Stomach smooth muscle (tissue), 2 donors: ENCODE results near the gene PADI1.

Experiments
- H3K27ac ChIP-seq: one replicate; pipeline ENCODE4 v1.7.0; 2013; ENCODE audit warnings: mild to moderate bottlenecking, low read length, inconsistent platforms
- H3K27me3 ChIP-seq, 2 donors: one replicate each; pipeline ENCODE4 v1.7.0; 2013; ENCODE audit warnings: low read length in 2 of 2; ENCODE audit not compliant: insufficient read depth in 2 of 2, control insufficient read depth in 1 of 2
- H3K36me3 ChIP-seq, 2 donors: one replicate each; pipeline ENCODE4 v1.7.0; 2013; ENCODE audit warnings: low read length in 2 of 2; ENCODE audit not compliant: control insufficient read depth in 2 of 2, insufficient read depth in 2 of 2
- H3K4me1 ChIP-seq: one replicate; pipeline ENCODE4 v1.7.0; 2013; ENCODE audit warnings: low read length; ENCODE audit not compliant: control insufficient read depth, insufficient read depth
- H3K4me3 ChIP-seq, 2 donors: one replicate each; pipeline ENCODE4 v1.7.0; 2013; ENCODE audit warnings: low read length in 2 of 2
- H3K9ac ChIP-seq, 2 donors: one replicate each; pipeline ENCODE4 v1.7.0; 2013; ENCODE audit warnings: low read length in 2 of 2, mild to moderate bottlenecking in 1 of 2
- H3K9me3 ChIP-seq, 2 donors: one replicate each; pipeline ENCODE4 v1.7.0; 2013; ENCODE audit warnings: low read length in 2 of 2; ENCODE audit not compliant: control insufficient read depth in 2 of 2
- donor health status: healthy.
- donor health status: Pancreatic carcinoma.

PADI1 gene

DNA sequence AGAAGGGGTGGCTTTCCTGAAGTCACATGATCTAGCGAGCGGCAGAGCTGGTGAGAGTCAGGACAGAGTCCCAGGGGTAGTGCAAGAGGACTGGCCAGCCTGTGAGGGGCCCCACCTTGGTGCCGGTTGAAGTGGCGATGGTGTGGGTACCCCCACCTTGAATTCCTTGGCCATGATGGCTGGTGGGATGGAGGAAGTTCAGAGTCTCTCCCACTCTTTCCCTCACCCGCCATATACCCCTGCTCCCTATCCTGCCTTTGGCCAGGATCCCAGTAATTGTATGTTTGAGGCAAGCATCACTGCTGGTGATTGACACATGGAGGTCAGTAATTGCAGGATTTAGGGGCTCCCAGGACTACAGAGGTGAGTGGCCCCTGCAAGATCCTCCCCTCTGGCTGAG is 55.8 kb downstream of the PADI1 start:
- H3K4me1 ChIP-seq = no peaks in the 10 kb centered on the region
- no peak overlapping the region for H3K4me3 ChIP-seq
- no peak overlapping the region for H3K27ac ChIP-seq
- no peak overlapping the region for H3K9ac ChIP-seq
- H3K9me3 ChIP-seq = peaks cover 2 to 3% of the 10 kb centered on the region in 2 donors
- no peaks in the 10 kb centered on the region for H3K36me3 ChIP-seq
- H3K27me3 ChIP-seq = peaks cover 4 to 12% of the 10 kb centered on the region in 2 donors

DNA sequence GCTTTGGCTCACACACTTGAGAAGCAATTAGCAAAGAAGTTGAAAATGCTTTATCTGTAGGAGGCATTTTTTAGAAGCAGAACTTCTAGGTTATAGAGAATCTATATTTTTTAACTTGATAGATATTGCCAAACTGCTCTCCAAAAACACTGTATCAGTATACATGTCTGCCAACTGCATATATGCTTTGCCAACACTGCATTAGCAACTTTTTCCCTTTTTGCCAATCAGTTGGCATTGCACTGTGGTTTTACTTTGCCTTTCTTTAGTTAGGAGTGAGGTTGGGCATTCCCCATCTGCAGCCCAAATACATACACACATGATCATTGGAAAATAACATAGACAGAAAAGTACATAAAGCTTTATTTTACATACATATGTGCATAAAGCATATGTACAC is 59.0 kb downstream of the PADI1 start:
- H3K9me3 ChIP-seq = peaks cover 2 to 3% of the 10 kb centered on the region in 2 donors
- no peaks in the 10 kb centered on the region for H3K36me3 ChIP-seq
- H3K27me3 ChIP-seq = peaks cover 0 to 8% of the 10 kb centered on the region in 2 donors
- H3K27ac ChIP-seq = no peak overlapping the region
- no peak overlapping the region for H3K4me3 ChIP-seq
- no peaks in the 10 kb centered on the region for H3K4me1 ChIP-seq
- H3K9ac ChIP-seq = no peak overlapping the region

DNA sequence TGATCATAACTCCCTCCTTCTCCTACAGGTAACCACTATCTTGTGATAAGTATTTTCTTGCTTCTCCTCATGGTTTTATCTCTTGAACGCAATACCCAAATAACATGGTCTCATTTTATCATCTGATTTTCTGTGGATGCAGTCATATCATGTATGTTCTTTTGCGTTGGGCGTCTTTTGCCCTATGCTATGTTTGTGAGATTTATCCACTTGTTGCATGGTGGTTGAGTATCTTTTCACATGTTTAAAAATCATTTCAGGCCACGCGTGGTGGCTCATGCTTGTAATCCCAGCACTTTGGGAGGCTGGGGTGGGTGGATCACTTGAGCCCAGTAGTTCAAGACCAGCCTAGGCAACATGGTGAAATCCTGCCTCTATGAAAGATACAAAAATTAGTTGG is 59.5 kb downstream of the PADI1 start:
- Histone ChIP-seq H3K27ac (no peak overlapping the region), H3K27me3 (peaks cover 0 to 8% of the 10 kb centered on the region in 2 donors), H3K36me3 (no peaks in the 10 kb centered on the region), H3K4me3 (no peak overlapping the region), H3K9me3 (peaks cover 2 to 3% of the 10 kb centered on the region in 2 donors), H3K9ac (no peak overlapping the region), H3K4me1 (no peaks in the 10 kb centered on the region)

DNA sequence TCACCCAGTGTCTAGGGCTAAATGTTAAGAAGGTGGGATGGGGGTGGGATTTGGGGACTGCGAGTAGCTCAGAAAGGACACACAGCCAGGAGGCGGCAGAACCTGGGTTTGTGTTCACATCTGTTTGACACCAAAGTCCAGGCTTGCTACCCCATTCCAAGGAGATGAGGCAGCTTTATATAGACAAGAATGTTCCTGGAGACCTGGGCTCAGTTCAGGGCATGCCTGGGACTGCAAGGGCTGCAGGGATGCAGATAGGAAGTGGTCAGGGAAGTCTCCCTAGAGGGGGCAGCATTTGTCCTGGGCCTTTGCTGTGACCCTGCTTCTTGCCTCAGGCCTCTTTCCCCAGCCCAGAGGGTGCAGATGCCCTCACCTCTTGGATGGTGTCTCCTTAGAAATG is 60.2 kb downstream of the PADI1 start:
- Histone ChIP-seq H3K27ac (no peak overlapping the region), H3K4me3 (no peak overlapping the region), H3K9me3 (peaks cover 2 to 3% of the 10 kb centered on the region in 2 donors), H3K9ac (no peak overlapping the region), H3K36me3 (no peaks in the 10 kb centered on the region), H3K27me3 (peaks cover 0 to 8% of the 10 kb centered on the region in 2 donors), H3K4me1 (no peaks in the 10 kb centered on the region)

DNA sequence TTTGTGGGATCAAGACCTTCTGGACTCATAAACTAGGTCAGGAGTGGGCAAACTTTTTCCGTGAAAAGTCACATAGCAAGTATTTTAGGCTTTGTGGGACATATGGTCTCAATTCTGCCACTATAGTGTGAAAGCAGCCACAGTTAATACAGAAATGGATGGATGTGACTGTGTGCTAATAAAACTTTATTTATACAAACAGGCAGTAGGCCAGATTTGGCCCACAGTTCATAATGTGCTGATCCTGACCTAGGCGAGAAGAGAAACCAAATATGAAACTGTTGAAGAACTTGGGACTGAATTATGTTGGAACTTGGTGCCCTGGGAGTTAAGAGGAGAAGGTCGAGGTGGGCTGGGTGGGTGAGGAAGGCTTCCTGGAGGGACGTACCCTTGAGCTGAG is 61.0 kb downstream of the PADI1 start:
- no peak overlapping the region for H3K4me3 ChIP-seq
- H3K9ac ChIP-seq = no peak overlapping the region
- peaks cover 2 to 3% of the 10 kb centered on the region in 2 donors for H3K9me3 ChIP-seq
- no peaks in the 10 kb centered on the region for H3K4me1 ChIP-seq
- no peaks in the 10 kb centered on the region for H3K36me3 ChIP-seq
- H3K27ac ChIP-seq = no peak overlapping the region
- peaks cover 0 to under 1% of the 10 kb centered on the region in 2 donors for H3K27me3 ChIP-seq

DNA sequence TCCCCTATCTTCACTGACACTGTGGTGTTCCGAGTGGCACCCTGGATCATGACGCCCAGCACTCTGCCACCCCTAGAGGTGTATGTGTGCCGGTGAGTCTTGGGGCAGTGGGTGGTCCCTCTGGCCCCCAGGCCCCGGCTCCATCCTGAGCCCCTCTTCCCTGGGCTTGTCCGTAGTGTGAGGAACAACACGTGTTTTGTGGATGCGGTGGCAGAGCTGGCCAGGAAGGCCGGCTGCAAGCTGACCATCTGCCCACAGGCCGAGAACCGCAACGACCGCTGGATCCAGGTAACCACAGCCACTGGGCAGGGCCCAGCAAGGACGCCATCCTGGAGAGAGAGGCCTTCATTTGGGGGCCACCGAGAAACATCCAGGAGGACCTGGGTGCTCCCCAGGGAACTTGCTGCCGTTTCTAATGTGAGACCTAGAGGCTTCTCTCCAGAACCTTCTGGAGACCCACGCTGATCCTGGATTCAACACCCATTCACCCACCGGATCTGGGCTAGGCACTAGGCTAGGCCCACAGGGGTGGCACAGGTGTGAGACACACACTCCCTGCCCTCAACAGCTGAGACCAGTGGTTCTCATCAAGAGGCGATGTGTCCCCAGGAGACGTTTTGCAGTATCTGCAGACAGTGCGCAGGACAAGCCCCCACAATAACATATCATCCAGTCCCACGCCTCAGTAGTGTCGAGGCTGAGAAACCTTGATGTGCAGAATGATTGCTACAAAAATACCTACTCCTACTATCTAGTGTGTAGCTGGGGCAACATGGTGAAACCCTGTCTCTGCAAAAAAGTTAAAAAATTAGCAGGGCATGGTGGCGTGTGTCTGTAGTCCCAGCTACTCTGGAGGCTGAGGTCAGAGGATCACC is 66.2 kb downstream of the PADI1 start:
- Histone ChIP-seq H3K9ac (no peak overlapping the region), H3K4me1 (no peaks in the 10 kb centered on the region), H3K36me3 (no peaks in the 10 kb centered on the region), H3K9me3 (no peaks in the 10 kb centered on the region), H3K27ac (no peak overlapping the region), H3K27me3 (peaks cover 0 to 15% of the 10 kb centered on the region in 2 donors), H3K4me3 (no peak overlapping the region)

DNA sequence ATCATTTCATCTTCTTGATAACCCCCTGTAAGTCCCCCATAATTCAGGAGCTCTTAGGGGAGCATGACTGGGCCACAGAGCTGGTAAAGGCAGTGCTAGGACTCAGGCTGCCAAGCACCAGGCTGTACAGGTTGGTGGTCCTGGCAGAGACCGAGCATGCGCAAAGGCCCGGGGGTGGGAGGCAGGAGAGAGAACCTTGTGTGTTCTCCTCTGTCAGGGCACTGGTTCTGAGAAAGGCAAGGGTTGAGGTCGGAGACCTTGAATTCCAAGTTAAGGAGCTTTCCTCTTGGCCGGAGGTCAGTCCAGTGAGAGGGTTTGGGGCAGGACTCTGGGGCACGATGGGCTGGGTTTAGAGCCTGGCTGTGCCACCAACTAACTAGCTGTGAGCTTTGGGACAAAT is 67.1 kb downstream of the PADI1 start:
- no peak overlapping the region for H3K27ac ChIP-seq
- no peak overlapping the region for H3K4me3 ChIP-seq
- H3K4me1 ChIP-seq = no peaks in the 10 kb centered on the region
- no peak overlapping the region for H3K9ac ChIP-seq
- peaks cover 3 to 15% of the 10 kb centered on the region in 2 donors for H3K27me3 ChIP-seq
- no peaks in the 10 kb centered on the region for H3K9me3 ChIP-seq
- H3K36me3 ChIP-seq = no peaks in the 10 kb centered on the region

DNA sequence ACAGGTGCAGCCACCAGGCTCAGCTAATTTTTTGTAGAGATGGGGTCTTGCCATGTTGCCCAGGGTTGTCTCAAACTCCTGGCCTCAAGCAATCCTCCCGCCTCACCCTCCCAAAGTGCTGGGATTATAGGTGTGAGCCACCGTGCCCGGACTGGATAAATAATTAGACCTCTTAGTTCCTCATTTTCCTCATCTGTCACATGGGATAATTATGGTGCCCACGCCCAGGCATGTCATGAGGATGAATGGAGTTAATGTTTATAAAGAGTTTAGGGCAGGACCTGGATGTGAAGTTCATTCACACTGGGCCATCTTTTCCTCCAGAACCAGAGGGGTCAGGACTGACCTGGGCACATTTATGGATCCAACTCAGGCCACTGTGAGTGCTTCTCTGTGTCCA is 67.7 kb downstream of the PADI1 start:
- Histone ChIP-seq H3K36me3 (no peaks in the 10 kb centered on the region), H3K27ac (no peak overlapping the region), H3K9ac (no peak overlapping the region), H3K27me3 (peaks cover 3 to 15% of the 10 kb centered on the region in 2 donors), H3K9me3 (no peaks in the 10 kb centered on the region), H3K4me3 (no peak overlapping the region), H3K4me1 (no peaks in the 10 kb centered on the region)

DNA sequence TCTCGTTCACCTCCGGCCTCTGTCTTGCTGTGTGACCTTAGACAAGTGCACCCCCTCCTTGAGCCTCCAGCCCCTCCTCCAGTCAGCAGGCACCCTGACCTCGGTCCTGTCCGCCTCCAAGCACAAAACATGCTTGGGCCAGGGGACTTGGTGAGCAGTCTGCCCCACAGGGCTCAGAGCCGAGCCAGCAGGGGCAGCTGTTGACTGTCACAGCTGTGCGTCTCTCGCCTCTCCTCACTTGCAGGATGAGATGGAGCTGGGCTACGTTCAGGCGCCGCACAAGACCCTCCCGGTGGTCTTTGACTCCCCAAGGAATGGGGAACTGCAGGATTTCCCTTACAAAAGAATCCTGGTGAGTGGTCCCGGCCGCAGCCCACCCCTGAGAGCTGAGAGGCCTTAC is 68.2 kb downstream of the PADI1 start:
- no peak overlapping the region for H3K27ac ChIP-seq
- no peak overlapping the region for H3K4me3 ChIP-seq
- no peaks in the 10 kb centered on the region for H3K4me1 ChIP-seq
- no peaks in the 10 kb centered on the region for H3K36me3 ChIP-seq
- H3K9me3 ChIP-seq = no peaks in the 10 kb centered on the region
- H3K27me3 ChIP-seq = peaks cover 3 to 15% of the 10 kb centered on the region in 2 donors
- H3K9ac ChIP-seq = no peak overlapping the region

DNA sequence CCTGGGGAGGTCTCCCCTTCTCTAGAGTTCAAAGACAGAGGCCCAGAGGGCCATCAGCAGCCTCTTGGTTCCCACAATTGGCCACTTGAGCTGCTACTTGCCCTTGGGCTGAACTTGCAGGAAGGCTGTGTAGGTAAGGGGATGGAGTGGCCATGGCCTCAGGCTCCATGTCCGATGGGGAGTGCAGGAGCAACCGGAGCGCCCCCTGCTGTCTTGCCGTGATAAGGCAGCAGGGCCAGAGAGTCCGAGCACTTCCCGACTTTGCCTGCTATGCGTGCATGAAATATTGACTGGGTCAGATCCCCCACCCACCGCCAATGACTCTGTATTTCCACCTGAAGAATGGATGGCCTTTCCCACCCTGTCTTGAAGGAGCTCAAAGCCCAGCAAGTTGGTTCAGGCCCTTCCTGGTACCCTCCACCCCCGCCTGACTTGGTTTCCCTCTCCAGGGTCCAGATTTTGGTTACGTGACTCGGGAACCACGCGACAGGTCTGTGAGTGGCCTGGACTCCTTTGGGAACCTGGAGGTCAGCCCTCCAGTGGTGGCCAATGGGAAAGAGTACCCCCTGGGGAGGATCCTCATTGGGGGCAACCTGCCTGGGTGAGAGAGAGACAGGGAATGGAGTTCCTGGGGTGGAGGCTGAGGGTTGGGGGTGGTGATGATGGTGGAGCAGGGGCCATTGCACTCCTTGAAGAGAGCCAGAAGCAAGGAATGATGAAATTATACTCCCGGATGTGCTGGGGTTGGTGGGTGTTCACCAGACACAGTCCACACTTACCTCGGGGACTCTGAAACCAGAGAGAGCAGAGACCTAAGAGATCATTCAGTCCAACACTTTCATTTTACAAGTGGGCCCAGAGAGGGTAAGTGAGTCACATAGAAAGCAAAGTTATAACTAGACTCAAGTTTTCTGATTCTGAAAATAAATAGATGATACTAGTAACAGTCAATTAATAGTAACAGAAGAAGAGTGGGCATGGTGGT is 69.5 kb downstream of the PADI1 start:
- H3K27ac ChIP-seq = no peak overlapping the region
- no peak overlapping the region for H3K9ac ChIP-seq
- no peaks in the 10 kb centered on the region for H3K9me3 ChIP-seq
- H3K36me3 ChIP-seq = no peaks in the 10 kb centered on the region
- no peak overlapping the region for H3K4me3 ChIP-seq
- H3K27me3 ChIP-seq = peaks cover 3 to 15% of the 10 kb centered on the region in 2 donors
- H3K4me1 ChIP-seq = no peaks in the 10 kb centered on the region
